IPS-20b (cell line): ENCODE results near the gene POTEB3.
"Not testable (repeated sequence)": the region's sequence is repeated elsewhere in the genome, so short reads cannot be mapped to it uniquely, and the experiment has no call there.

Experiments used
- H3K27ac ChIP-seq: one replicate; pipeline ENCODE4 v1.5.1; 2013; ENCODE audit warnings: low read length
- H3K27me3 ChIP-seq: 2 replicates; pipeline ENCODE4 v1.6.1; 2013; ENCODE audit warnings: mild to moderate bottlenecking, low read length, inconsistent platforms; ENCODE audit not compliant: insufficient read depth
- H3K36me3 ChIP-seq: 2 replicates; pipeline ENCODE4 v1.6.1; 2013; ENCODE audit warnings: low read depth, mild to moderate bottlenecking, inconsistent platforms, low read length, moderate library complexity; ENCODE audit not compliant: insufficient read depth
- H3K4me1 ChIP-seq: 2 replicates; pipeline ENCODE4 v1.6.1; 2013; ENCODE audit warnings: mild to moderate bottlenecking, control low read depth, inconsistent platforms, low read length, moderate library complexity; ENCODE audit not compliant: insufficient read depth
- H3K4me3 ChIP-seq: 2 replicates; pipeline ENCODE4 v1.5.1; 2013; ENCODE audit warnings: mild to moderate bottlenecking, low read length, inconsistent platforms
- H3K9ac ChIP-seq: 2 replicates; pipeline ENCODE4 v1.6.1; 2013; ENCODE audit warnings: low read depth, mild to moderate bottlenecking, inconsistent platforms, low read length, moderate library complexity
- H3K9me3 ChIP-seq: 2 replicates; pipeline ENCODE4 v1.6.1; 2013; ENCODE audit warnings: mild to moderate bottlenecking, low read depth, low read length, inconsistent platforms; ENCODE audit not compliant: insufficient read depth

POTEB3 gene

GRCh38 chr15:21373682-21374081, 66.6 kb downstream of the POTEB3 start:
- H3K4me3 ChIP-seq, H3K4me1 ChIP-seq, H3K36me3 ChIP-seq, H3K9ac ChIP-seq, H3K27me3 ChIP-seq, H3K27ac ChIP-seq, H3K9me3 ChIP-seq: not testable (repeated sequence)

GRCh38 chr15:21369177-21369576, 71.1 kb downstream of the POTEB3 start:
- H3K4me3 ChIP-seq, H3K27ac ChIP-seq, H3K9me3 ChIP-seq, H3K9ac ChIP-seq, H3K27me3 ChIP-seq, H3K4me1 ChIP-seq, H3K36me3 ChIP-seq: not testable (repeated sequence)

DNA sequence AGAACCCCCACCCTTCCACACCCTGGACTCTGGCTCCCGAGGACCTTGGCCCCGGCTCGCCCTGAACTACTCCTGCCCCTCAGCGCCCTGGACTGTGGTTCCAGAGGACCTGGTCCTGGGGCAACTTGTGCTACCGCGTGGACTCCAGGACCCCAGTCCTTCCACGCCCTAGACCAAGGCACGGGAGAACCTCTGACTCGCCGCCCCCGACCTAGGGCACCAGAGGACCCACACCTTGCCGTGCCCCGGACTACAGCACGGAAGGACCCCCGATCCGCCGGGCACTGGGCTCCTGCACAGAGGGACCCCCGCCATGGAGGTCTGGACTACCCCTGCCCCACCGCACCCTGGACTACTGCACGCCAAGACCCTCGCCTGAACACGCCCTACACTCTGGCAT, 71.7 kb downstream of the POTEB3 start:
- not testable (repeated sequence) for H3K4me3 ChIP-seq, H3K27ac ChIP-seq, H3K9me3 ChIP-seq, H3K9ac ChIP-seq, H3K36me3 ChIP-seq, H3K4me1 ChIP-seq, H3K27me3 ChIP-seq
